RWPE2 (cell line): ENCODE data around the gene AIDA.
"Not testable (repeated sequence)": the region's sequence is repeated elsewhere in the genome, so short reads cannot be mapped to it uniquely, and the experiment has no call there.

Source experiments
- ATAC-seq: fragments of 200-7000 bp; cut with Tn5 transposase; 3 replicates; pipeline ENCODE4 v1.9.1; 2021; ENCODE audit warnings: low read depth
- DNase-seq: peaks from one replicate; pipeline ENCODE4 v3.0.0-alpha.2; 2020; ENCODE audit warnings: low spot score
- H3K27ac ChIP-seq: fragments of 450-650 bp; 2 replicates; pipeline ENCODE4 v1.5.1; 2017; ENCODE audit warnings: mild to moderate bottlenecking; ENCODE audit not compliant: poor library complexity, severe bottlenecking
- H3K27me3 ChIP-seq: fragments of 250-450 bp; sonication (Bioruptor Pico); 2 replicates; pipeline ENCODE4 v1.5.1; 2021; ENCODE audit warnings: mild to moderate bottlenecking, moderate library complexity; ENCODE audit not compliant: insufficient read depth, poor library complexity, severe bottlenecking
- H3K36me3 ChIP-seq: fragments of 250-450 bp; sonication (Bioruptor Pico); 2 replicates; pipeline ENCODE4 v1.5.1; 2020; ENCODE audit warnings: low read depth, mild to moderate bottlenecking, moderate library complexity
- H3K4me1 ChIP-seq: fragments of 250-450 bp; sonication (Bioruptor Pico); 2 replicates; pipeline ENCODE4 v1.5.1; 2021; ENCODE audit warnings: mild to moderate bottlenecking, moderate library complexity; ENCODE audit not compliant: insufficient read depth, poor library complexity, severe bottlenecking
- H3K4me3 ChIP-seq: fragments of 250-450 bp; sonication (Bioruptor Pico); 2 replicates; pipeline ENCODE4 v1.5.1; 2021; ENCODE audit warnings: mild to moderate bottlenecking, moderate library complexity; ENCODE audit not compliant: severe bottlenecking
- H3K9me3 ChIP-seq: fragments of 250-450 bp; sonication (Bioruptor Pico); 2 replicates; pipeline ENCODE4 v1.5.1; 2021; ENCODE audit warnings: mild to moderate bottlenecking, moderate library complexity; ENCODE audit not compliant: severe bottlenecking
- TF ChIP-seq, protein P1 (sequence below): fragments of 450-650 bp; IDR thresholded peaks from one replicate; pipeline ENCODE4 v1.5.1; 2017; ENCODE audit warnings: mild to moderate bottlenecking, moderate library complexity; ENCODE audit not compliant: poor library complexity, severe bottlenecking

The AIDA gene

DNA sequence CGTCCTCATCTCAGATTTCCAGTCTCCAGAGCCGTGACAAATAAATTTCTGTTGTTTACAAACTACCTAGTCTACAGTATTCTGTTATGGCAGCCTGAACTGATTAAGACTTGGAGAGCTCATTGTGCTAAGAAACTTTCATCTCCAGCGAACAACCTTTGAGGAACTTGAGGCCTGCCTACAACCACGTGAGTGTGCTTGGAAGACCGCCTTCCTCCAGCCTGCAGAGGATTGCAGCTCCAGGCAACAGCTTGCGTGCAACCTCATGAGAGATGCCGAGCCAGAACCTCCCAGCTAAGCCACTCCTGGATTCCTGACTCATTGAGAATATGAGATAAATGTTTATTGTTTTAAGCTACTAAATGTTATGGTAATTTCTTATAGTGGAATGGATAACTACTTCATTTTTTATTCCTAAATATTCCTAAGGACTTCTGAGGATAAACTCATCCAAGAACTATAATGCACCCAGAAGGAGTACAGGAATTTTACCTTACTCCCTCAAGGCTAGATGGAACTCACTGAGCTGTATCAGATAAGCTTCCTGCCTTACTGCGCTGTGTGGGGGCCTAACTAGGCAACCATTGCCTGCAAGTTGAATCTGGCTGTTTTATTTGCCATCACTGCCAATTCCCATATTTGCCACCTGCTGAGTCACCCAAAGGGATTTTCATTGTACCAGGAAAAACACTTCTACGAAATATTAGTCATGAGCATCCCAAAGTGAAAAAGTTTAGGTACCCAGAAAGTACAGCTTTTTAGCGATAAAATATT, 42.3 kb upstream of the AIDA start:
- ATAC-seq (peak; percentile 61; the same call in 2 of the 3 replicates), DNase-seq (no peak)
- H3K36me3 ChIP-seq: no peaks in the 10 kb centered on the region
- H3K27ac ChIP-seq: no peak overlapping the region
- TF ChIP-seq, protein P1, sequence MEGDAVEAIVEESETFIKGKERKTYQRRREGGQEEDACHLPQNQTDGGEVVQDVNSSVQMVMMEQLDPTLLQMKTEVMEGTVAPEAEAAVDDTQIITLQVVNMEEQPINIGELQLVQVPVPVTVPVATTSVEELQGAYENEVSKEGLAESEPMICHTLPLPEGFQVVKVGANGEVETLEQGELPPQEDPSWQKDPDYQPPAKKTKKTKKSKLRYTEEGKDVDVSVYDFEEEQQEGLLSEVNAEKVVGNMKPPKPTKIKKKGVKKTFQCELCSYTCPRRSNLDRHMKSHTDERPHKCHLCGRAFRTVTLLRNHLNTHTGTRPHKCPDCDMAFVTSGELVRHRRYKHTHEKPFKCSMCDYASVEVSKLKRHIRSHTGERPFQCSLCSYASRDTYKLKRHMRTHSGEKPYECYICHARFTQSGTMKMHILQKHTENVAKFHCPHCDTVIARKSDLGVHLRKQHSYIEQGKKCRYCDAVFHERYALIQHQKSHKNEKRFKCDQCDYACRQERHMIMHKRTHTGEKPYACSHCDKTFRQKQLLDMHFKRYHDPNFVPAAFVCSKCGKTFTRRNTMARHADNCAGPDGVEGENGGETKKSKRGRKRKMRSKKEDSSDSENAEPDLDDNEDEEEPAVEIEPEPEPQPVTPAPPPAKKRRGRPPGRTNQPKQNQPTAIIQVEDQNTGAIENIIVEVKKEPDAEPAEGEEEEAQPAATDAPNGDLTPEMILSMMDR: no peak
- no peaks in the 10 kb centered on the region for H3K9me3 ChIP-seq
- H3K27me3 ChIP-seq: no peaks in the 10 kb centered on the region
- no peak overlapping the region for H3K4me3 ChIP-seq
- H3K4me1 ChIP-seq: no peaks in the 10 kb centered on the region

DNA sequence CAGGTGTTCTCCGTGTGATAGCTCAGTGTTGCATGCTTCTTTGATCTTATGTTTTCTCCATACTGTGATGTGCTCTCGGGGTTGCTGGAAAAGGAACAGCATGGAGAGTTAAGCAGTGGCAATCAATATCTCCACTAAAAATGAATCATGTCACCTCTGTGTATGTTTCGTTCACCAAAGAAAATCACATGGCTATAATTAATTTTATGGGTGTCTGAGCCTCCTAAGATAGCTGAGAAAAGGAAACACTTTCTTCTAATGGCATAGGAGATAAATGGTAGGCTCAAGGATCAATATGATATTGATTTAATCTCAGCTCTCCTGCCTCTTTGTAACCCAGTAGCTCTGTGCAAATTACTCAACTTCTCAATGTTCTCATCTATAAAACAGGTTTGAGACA, 39.0 kb upstream of the AIDA start:
- Histone ChIP-seq H3K9me3 (no peaks in the 10 kb centered on the region), H3K4me3 (no peak overlapping the region), H3K27me3 (no peaks in the 10 kb centered on the region), H3K27ac (no peak overlapping the region), H3K4me1 (no peaks in the 10 kb centered on the region), H3K36me3 (no peaks in the 10 kb centered on the region)
- DNase-seq: no peak
- no peak for ATAC-seq
- TF ChIP-seq, protein P1: no peak

DNA sequence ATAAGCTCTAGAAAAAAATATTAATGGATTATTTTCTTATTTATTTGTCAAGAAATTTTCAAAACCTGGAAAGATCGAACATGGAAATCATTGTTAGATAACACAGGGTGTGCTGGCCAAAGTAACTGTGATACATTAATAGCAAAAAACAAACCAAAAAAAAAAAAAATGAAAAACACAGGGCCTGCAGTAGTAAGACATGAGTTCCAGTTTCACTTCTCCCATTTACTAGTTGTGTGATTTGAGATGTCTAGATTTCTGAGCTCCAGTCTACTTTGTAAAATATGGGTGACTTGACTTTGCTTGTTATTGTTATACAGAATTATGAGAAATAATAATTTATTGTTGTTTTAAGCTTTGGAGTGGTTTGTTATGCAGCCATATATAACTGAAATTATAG, 38.4 kb upstream of the AIDA start:
- Histone ChIP-seq H3K4me1 (no peaks in the 10 kb centered on the region), H3K27ac (no peak overlapping the region), H3K9me3 (no peaks in the 10 kb centered on the region), H3K4me3 (no peak overlapping the region), H3K36me3 (no peaks in the 10 kb centered on the region), H3K27me3 (no peaks in the 10 kb centered on the region)
- DNase-seq: no peak
- TF ChIP-seq, protein P1: no peak
- ATAC-seq: no peak

DNA sequence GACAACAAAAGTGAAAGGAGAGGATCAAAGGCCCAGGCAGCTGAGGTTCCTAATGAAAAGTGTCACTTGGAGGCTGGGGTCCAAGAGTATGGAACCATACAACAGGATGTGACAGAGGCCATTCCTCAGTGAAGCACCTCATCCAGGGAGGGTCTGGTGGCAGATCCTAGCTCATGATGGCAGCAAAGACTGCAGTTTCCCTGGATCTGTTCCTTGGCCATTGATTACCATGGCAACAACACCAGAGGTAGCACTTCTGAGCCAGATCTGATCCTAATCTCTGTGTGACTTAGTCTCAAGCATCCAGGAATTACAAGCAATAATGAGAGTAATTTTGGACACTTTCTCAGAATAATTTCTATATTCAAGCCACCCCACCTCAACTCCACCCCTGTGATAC, 37.6 kb upstream of the AIDA start:
- no peaks in the 10 kb centered on the region for H3K4me1 ChIP-seq
- H3K27ac ChIP-seq: no peak overlapping the region
- DNase-seq (no peak), ATAC-seq (no peak)
- TF ChIP-seq, protein P1: no peak
- H3K9me3 ChIP-seq: no peaks in the 10 kb centered on the region
- no peaks in the 10 kb centered on the region for H3K36me3 ChIP-seq
- no peaks in the 10 kb centered on the region for H3K27me3 ChIP-seq
- H3K4me3 ChIP-seq: no peak overlapping the region

DNA sequence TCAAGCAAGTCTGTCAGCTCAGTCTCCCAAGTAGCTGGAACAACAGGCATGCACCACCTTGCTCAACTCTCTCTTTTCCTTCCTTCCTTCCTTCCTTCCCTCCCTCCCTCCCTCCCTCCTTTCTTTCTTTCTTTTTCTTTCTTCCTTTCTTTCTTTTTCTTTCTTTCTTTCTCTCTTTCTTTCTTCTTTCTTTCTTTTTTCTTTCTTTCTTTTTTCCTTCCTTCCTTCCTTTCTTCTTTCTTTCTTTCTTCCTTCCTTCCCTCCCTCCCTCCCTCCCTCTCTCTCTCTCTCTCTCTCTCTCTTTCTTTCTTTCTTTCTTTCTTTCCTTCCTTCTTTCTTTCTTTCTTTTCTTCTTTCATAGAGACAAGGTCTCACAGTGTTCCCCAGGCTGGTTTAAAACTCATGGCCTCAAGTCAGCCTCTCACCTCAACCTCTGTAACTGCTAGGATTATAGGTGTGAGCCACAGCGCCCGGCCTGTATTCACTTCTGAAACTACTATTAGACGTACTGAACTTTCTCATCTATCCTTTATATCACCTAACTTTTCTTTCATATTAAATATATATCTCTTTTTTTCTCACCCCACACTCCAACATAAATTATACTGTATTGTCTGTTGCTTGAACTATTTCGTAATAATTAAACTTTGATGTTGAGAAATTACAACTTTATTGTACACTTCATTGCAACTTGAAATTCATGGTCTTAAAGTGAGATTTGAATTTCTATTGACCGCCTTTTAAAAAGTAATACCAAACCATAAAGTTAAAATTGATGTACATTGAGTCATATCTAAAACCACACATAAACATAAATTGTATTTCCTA, 29.6 kb upstream of the AIDA start:
- not testable (repeated sequence) for ATAC-seq, H3K27ac ChIP-seq, H3K36me3 ChIP-seq, H3K4me3 ChIP-seq, H3K4me1 ChIP-seq, H3K27me3 ChIP-seq, DNase-seq, H3K9me3 ChIP-seq
